SK-N-SH (cell line): ENCODE measurements around the gene DONSON.

Source experiments
- CTCF ChIP-seq: fragments of 200-600 bp; sonication (generic); IDR thresholded peaks from 2 replicates; pipeline ENCODE4 v1.6.1; 2017; ENCODE audit warnings: antibody characterized with exemption, mild to moderate bottlenecking, moderate library complexity
- EP300 ChIP-seq, 2 experiments: IDR thresholded peaks; 2 replicates each; pipeline versions ENCODE4 v1.4.0 to v1.6.1; 2012; ENCODE audit warnings: borderline replicate concordance in 1 of 2, low read depth in 1 of 2, low read length in 1 of 2
- MAX ChIP-seq: IDR thresholded peaks from 2 replicates; pipeline ENCODE4 v1.4.0; 2012; ENCODE audit warnings: low read depth
- NFIC ChIP-seq: IDR thresholded peaks from 2 replicates; pipeline ENCODE4 v1.4.0; 2012; ENCODE audit warnings: borderline replicate concordance
- POLR2AphosphoS5 ChIP-seq: IDR thresholded peaks from 2 replicates; pipeline ENCODE4 v1.6.1; 2012; ENCODE audit warnings: low read depth, low read length
- RAD21 ChIP-seq: IDR thresholded peaks from 2 replicates; pipeline ENCODE4 v1.6.1; 2012; ENCODE audit warnings: mild to moderate bottlenecking, low read length
- SMC3 ChIP-seq: IDR thresholded peaks from 2 replicates; pipeline ENCODE4 v1.6.1; 2012; ENCODE audit warnings: low read depth, low read length, improper control_type of control experiment
- USF1 ChIP-seq: IDR thresholded peaks from 2 replicates; pipeline ENCODE4 v1.4.0; 2012; ENCODE audit warnings: low read depth, borderline replicate concordance
- TF ChIP-seq, protein P1 (sequence below): fragments of 150-350 bp; IDR thresholded peaks from 2 replicates; pipeline ENCODE4 v1.6.1; 2017; ENCODE audit warnings: antibody characterized with exemption, low read length, low read depth, borderline replicate concordance

DNA sequence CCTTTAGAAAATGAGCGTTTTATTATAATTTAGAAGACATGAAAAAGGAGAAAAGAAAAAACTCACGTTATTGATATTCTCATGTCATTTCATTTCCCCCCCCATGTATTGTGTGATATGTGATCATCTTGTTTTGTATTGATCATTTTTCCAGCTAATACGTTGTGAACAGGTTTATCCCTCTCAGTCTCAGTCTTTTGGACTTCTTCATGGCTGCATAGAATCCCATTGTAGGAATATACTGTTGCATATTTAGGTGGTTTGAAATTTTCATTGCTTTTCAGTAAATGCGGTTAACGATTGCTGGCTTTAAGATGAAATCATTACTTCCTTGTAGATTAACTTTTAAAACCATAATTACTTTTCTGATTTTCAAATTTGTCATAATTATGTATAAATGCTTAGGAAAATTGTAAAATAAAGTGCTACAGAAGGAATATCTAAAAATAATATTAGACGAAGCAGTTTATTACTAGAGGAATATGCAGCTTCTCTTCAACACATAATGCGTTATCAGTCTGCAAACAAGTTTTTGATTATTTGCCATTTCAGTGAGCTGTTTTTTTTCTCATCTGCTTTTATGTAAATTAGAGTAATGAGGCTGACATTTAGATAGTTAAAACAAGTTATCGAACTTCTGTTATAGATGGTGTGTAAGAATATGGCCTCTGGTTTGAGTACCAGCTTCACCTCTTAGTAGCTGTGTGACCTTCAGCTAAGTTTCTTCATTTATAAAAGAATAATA is 43.9 kb downstream of the DONSON start:
- TF ChIP-seq CTCF, result no peak
- no peak for TF ChIP-seq EP300 (IDR thresholded peaks at IDR 0.05; ENCODE audit: borderline replicate concordance in 1 of 2, low read depth in 1 of 2, low read length in 1 of 2)
- TF ChIP-seq POLR2AphosphoS5, result no peak
- no peak for TF ChIP-seq MAX
- no peak for TF ChIP-seq NFIC
- TF ChIP-seq RAD21, result no peak
- TF ChIP-seq USF1, result no peak
- TF ChIP-seq SMC3, result no peak
- TF ChIP-seq, protein P1, sequence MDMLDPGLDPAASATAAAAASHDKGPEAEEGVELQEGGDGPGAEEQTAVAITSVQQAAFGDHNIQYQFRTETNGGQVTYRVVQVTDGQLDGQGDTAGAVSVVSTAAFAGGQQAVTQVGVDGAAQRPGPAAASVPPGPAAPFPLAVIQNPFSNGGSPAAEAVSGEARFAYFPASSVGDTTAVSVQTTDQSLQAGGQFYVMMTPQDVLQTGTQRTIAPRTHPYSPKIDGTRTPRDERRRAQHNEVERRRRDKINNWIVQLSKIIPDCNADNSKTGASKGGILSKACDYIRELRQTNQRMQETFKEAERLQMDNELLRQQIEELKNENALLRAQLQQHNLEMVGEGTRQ, result no peak
